ENCODE data around the gene WDR74. TPM values are rescaled to one million over a fixed set of nuclear protein-coding genes. Genes with fewer than 3 reads are reported as not detected.

WDR74 gene
- total and polyA plus RNA-seq, 9 donors: 25.1 to 70.6 (median 53.3) TPM

DNA sequence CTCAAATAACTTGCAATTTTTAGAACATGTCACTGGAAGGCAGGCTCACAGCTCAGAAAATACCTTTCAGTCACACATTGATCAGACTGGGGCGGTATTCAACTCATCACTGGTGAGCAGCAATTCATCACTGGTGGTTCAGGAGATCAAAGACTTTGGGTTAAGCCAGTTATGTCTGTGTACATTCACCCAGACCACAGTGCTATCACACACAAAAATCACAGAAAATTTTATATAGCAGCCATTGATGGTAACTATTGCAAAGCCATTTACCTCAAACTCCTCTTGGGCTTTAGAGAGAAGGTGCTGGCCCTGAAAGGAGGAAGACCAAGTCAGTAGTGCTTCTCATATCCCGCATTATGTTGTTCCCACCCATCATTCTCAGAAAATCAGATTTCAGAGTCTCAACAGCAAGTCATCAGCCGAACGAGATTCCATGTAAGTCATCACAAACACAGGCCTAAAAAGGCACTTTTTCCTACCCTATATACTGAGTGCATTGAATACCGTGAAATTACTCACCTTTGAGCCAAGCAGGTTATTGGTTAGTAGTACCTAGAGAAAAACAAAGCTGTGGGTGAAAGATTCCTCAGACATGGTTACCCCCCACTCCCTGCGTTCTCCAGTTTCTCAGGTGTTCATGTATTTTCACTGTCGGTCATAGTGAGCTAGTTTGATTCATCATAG, 14.0 kb upstream of the WDR74 start:
- H3K27me3 ChIP-seq: no peaks in the 10 kb centered on the region
- H3K27ac ChIP-seq: no peak overlapping the region
- TF ChIP-seq, protein P1, sequence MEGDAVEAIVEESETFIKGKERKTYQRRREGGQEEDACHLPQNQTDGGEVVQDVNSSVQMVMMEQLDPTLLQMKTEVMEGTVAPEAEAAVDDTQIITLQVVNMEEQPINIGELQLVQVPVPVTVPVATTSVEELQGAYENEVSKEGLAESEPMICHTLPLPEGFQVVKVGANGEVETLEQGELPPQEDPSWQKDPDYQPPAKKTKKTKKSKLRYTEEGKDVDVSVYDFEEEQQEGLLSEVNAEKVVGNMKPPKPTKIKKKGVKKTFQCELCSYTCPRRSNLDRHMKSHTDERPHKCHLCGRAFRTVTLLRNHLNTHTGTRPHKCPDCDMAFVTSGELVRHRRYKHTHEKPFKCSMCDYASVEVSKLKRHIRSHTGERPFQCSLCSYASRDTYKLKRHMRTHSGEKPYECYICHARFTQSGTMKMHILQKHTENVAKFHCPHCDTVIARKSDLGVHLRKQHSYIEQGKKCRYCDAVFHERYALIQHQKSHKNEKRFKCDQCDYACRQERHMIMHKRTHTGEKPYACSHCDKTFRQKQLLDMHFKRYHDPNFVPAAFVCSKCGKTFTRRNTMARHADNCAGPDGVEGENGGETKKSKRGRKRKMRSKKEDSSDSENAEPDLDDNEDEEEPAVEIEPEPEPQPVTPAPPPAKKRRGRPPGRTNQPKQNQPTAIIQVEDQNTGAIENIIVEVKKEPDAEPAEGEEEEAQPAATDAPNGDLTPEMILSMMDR (IDR thresholded peaks at IDR 0.05): no peak
- no peak for TF ChIP-seq POLR2A (IDR thresholded peaks at IDR 0.05)
- TF ChIP-seq EP300 (IDR thresholded peaks at IDR 0.05): no peak
- no peak overlapping the region for H3K4me3 ChIP-seq
- H3K4me1 ChIP-seq (ENCODE audit: insufficient read depth): peaks cover 6% of the 10 kb centered on the region
- WGBS, 3 donors: 43 to 55% (median 48%) methylated on average over 7 of the region's 7 CpGs
- no peak for DNase-seq
- no peaks in the 10 kb centered on the region for H3K36me3 ChIP-seq
- no peaks in the 10 kb centered on the region for H3K9me3 ChIP-seq
- intact Hi-C loops (cut with DNase I): loop anchor here in 1 of 4 donors (10.0 kb wide), 1 partner anchor 459 kb away; no protein-coding TSS in a partner anchor

DNA sequence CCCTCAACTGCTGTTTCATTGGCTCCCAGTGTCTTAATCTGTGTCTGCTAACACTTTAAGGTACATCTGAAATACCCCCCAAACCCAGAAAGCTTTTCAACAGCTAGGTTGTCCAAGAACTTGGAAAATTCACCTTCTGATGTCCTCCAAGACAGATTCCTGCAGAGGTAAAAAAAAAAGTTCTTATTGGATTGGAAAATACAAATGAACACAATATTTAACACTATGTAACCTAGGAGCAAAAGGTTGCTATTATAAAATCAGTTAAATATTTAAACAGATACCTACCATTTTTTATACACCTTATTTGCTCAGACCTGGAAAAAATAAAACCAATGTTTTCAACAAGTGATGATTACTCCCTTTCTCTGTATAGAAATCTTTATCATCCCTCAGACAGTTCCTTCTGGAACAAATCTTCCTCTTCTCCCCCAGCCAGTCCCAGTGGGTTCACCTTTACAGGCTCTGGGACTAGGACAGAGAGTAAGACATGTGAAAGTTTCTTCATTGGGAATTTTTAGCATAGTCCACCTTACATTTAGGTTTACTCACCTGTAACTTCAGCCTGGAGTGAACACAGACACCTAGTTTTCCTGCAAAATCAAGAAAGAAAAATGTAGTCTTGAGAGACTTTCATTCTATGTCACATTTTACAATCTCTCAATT, 13.3 kb upstream of the WDR74 start:
- TF ChIP-seq, protein P1 (IDR thresholded peaks at IDR 0.05): no peak
- TF ChIP-seq EP300 (IDR thresholded peaks at IDR 0.05) (no peak), POLR2A (IDR thresholded peaks at IDR 0.05) (no peak)
- Histone ChIP-seq H3K9me3 (no peaks in the 10 kb centered on the region), H3K27ac (no peak overlapping the region), H3K4me3 (no peak overlapping the region), H3K27me3 (no peaks in the 10 kb centered on the region), H3K36me3 (no peaks in the 10 kb centered on the region), H3K4me1 (ENCODE audit: insufficient read depth) (peaks cover 6% of the 10 kb centered on the region)
- DNase-seq: no peak
- intact Hi-C loops (cut with DNase I): loop anchor here in 1 of 4 donors (10.0 kb wide), 1 partner anchor 458 kb away; no protein-coding TSS in a partner anchor

DNA sequence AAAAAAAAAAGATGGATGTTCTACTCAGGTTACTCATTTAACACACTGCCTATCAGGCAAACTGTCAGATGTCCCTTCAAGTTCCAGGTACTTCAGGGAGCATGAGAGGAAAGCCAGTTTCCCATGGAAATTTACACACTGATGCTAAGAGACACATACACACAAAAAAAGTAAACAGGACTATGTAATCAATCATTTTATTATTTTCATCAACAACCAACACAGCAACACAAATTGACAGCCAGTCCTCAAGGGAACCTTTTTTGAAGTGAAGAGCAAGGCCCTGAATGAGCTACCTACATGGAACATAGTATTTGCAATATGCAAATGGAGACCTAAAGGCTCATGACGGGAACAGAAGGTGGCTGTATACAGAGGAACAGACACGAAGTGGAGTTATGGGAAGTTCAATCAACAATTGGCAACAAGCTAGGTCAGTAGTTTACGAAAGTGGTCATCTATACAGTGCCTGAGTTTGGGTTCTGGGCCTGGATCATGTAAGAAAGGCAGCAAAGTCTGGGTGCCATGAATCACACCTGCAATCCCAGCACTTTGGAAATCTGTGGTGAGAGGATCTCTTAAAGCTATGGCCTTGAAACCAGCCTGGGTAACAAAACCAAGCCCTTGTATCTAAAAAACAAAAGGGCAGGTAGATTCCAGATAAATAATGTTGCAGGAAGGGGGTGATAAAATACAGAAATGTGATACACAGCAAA, 12.6 kb upstream of the WDR74 start:
- intact Hi-C loops (cut with DNase I): loop anchor here in 1 of 4 donors (10.0 kb wide), 1 partner anchor 457 kb away; no protein-coding TSS in a partner anchor
- Histone ChIP-seq H3K36me3 (no peaks in the 10 kb centered on the region), H3K27me3 (no peaks in the 10 kb centered on the region), H3K9me3 (no peaks in the 10 kb centered on the region), H3K4me1 (ENCODE audit: insufficient read depth) (peaks cover 6% of the 10 kb centered on the region), H3K27ac (no peak overlapping the region), H3K4me3 (no peak overlapping the region)
- no peak for DNase-seq
- TF ChIP-seq, protein P1 (IDR thresholded peaks at IDR 0.05): no peak
- TF ChIP-seq EP300 (IDR thresholded peaks at IDR 0.05): no peak
- TF ChIP-seq POLR2A (IDR thresholded peaks at IDR 0.05): no peak
- WGBS, 3 donors: 28 to 61% (median 32%) methylated on average over 3 of the region's 3 CpGs

DNA sequence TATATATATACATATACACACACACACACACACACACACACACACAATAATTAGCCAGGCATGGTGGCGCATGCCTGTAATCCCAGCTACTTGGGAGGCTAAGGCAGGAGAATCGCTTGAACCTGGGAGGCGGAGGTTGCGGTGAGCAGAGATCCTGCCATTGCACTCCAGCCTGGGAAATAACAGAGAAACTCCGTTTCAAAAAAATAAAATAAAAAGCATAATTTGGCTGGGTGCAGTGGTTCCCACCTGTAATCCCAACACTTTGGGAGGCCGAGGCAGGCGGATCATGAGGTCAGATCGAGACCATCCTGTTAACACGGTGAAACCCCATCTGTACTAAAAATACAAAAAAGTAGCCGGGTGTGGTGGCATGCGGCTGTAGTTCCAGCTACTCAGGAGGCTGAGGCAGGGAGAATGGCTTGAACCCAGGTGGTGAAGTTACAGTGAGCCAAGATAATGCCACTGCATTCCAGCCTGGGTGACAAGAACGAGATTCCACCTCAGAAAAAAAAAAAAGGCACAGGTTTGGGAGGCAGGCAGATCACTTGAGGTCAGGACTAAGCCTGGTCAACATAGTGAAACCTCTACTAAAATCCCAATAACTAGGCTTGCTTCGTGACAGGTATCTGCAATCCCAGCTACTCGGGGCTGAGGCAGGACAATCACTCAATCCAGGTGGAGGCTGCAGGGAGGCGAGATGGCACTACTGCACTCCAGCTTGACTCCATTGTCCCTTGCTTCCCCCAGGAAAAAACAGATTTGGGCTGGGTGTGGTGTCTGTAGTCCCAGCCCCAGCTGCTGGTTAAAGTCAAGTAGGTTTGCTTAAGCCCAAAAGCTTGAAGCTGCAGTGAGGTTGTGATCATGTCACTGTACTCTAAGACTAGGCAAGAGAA, 11.8 kb upstream of the WDR74 start:
- no peaks in the 10 kb centered on the region for H3K27me3 ChIP-seq
- intact Hi-C loops (cut with DNase I): loop anchor here in 1 of 4 donors (10.0 kb wide), 1 partner anchor 456 kb away; no protein-coding TSS in a partner anchor
- TF ChIP-seq POLR2A (IDR thresholded peaks at IDR 0.05): no peak
- TF ChIP-seq, protein P1 (IDR thresholded peaks at IDR 0.05): no peak
- no peak overlapping the region for H3K27ac ChIP-seq
- H3K4me1 ChIP-seq (ENCODE audit: insufficient read depth): peaks cover 6% of the 10 kb centered on the region
- no peak overlapping the region for H3K4me3 ChIP-seq
- H3K9me3 ChIP-seq: no peaks in the 10 kb centered on the region
- H3K36me3 ChIP-seq: no peaks in the 10 kb centered on the region
- WGBS, 3 donors: 51 to 58% (median 52%) methylated on average over 15 of the region's 15 CpGs
- no peak for DNase-seq

All from ovary (tissue), 9 donors.